ENCODE measurements around the gene FEZF2. TPM values are rescaled to one million over a fixed set of nuclear protein-coding genes. Genes with fewer than 3 reads are reported as not detected.

FEZF2 gene
- total RNA-seq, 1 experiment from 2014 or later, result not detected

GRCh38 chr3:62323241-62323640 is 50.1 kb downstream of the FEZF2 start:
- CTCF ChIA-PET, result no interaction called here
- Histone ChIP-seq H3K4me2 (ENCODE audit: low read length) (no peak overlapping the region), H3F3A (ENCODE audit: low read length, unreplicated experiment) (no peaks in the 10 kb centered on the region), H3K27me3 (ENCODE audit: low read length) (no peaks in the 10 kb centered on the region), H3K27ac (ENCODE audit: low read length) (no peak overlapping the region), H3K36me3 (ENCODE audit: low read depth, low read length) (no peaks in the 10 kb centered on the region), H2AFZ (ENCODE audit: low read length) (no peak overlapping the region), H4K20me1 (ENCODE audit: low read length) (no peaks in the 10 kb centered on the region), H3K9me2 (replicated peaks; ENCODE audit: low read length) (no peaks in the 10 kb centered on the region), H3K4me3 (ENCODE audit: low read length) (no peak overlapping the region), H3K4me1 (ENCODE audit: insufficient read depth, low read length) (no peaks in the 10 kb centered on the region), H3K79me2 (ENCODE audit: low read length) (no peaks in the 10 kb centered on the region), H3K9me3 (ENCODE audit: low read length) (no peaks in the 10 kb centered on the region), H3K9ac (ENCODE audit: low read length) (no peak overlapping the region)
- no TSS peak for BruUV-seq (replicated peaks)
- POLR2A ChIA-PET (ENCODE audit: unreplicated experiment), result no interaction called here
- no peak for TF ChIP-seq CTCF (conservative IDR thresholded peaks at IDR 0.05; ENCODE audit: low read depth, low read length)
- no peak for TF ChIP-seq EZH2 (IDR thresholded peaks at IDR 0.05; ENCODE audit: low read length, unreplicated experiment)
- TF ChIP-seq EZH2phosphoT487 (IDR thresholded peaks at IDR 0.05; ENCODE audit: borderline replicate concordance, low read length), result no peak
- no peak for ATAC-seq
- no peak for DNase-seq
- intact Hi-C loops (cut with micrococcal nuclease), result no loop called here
